Activated naive CD8-positive, alpha-beta T cell treated with anti-CD3 and anti-CD28 coated beads, Interleukin-2, amount 50 U/mL, for 24 hours (primary cell): Measurements from ENCODE around the gene RHBDD3.

ENCODE experiments used
- ATAC-seq: fragments of 150-1000 bp; cut with Tn5 transposase; one replicate; pipeline ENCODE4 v1.10.0; 2021
- DNase-seq: peaks from one replicate; pipeline ENCODE4 v3.0.0; 2021
- H3K27ac Mint-ChIP-seq: one replicate; pipeline ENCODE4 v1.8.0; 2021; ENCODE audit warnings: mild to moderate bottlenecking, mixed read lengths
- H3K27me3 Mint-ChIP-seq: one replicate; pipeline ENCODE4 v1.8.0; 2021; ENCODE audit warnings: mixed read lengths
- H3K36me3 Mint-ChIP-seq: one replicate; pipeline ENCODE4 v1.8.0; 2021; ENCODE audit warnings: low read depth, mixed read lengths
- H3K4me1 Mint-ChIP-seq: one replicate; pipeline ENCODE4 v1.8.0; 2021; ENCODE audit warnings: mixed read lengths
- H3K4me3 Mint-ChIP-seq: one replicate; pipeline ENCODE4 v1.8.0; 2021; ENCODE audit warnings: mild to moderate bottlenecking, moderate library complexity, mixed read lengths
- H3K9me3 Mint-ChIP-seq: one replicate; pipeline ENCODE4 v1.8.0; 2021; ENCODE audit warnings: mixed read lengths

RHBDD3 gene

DNA sequence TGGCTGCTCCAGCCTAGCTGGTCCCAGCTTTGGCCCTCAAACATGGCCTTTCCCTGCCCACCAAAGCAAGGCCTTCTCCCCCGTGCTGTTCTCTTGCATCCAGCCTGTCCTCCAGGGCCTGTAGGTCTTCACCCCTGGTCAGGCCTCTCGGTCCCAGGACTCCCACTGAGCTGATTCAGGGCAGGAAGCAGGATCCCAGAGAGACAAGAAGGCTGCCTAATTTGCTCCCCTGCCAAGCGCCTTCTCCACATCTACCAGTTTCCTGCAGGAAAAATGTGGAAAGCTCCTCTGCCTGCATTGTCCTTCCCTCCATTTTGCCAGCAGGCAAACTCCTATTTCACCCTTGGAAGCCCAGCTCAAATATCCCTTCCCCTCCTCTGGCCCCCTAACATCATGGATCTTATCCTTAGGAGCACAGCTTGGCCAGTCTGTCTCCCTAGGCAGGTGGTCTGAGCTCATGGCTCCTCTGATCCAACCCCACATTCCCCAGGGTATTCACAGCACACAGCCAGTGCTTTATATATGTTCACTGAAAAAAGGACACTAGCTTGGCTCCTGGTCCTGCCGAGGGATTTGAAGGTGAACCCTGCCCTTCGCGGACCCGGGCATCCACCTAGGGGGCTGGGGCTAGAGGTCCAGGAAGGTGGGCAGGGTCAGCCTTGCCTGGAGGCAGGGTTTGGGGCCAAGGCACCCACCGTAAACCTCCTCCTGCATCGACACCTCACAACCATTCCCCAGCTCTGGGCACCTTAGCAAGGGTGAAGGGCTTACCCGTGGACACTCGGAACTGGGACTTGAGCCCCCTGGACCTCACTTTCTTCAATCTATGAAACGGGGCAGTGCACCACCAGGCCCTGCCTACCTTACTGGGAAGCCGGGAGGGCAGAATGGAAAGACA, 968 bp downstream of the RHBDD3 start:
- no peak for ATAC-seq
- Mint-ChIP-seq H3K36me3 (peaks cover 46% of the 10 kb centered on the region), H3K27ac (peak overlapping the region; percentile 100)

DNA sequence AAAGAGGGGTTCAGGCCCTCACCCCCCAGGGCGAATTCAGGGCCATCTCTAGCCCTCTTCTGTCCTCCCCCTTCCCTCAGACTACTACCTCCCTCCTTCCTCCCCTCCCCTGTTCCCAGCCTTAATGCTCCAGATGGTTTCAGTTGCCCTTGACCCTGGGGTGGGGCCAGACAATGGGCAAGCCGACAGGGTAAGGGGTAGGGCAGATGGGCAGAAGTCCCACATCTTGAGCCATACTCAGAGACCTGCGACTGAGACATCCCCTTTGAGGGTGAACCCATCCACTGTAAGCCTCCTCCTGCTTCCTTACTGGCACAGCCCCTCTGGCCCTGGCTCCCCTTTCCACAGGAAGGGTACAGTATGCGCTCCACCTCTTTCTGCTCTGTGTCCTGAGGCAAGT, 1.9 kb downstream of the RHBDD3 start:
- H3K4me3 Mint-ChIP-seq: peak overlapping the region; percentile 100
- H3K4me1 Mint-ChIP-seq: peaks cover 29% of the 10 kb centered on the region
- H3K27me3 Mint-ChIP-seq: peaks cover 3% of the 10 kb centered on the region
- no peaks in the 10 kb centered on the region for H3K9me3 Mint-ChIP-seq
- no peak for DNase-seq
- peak overlapping the region; percentile 100 for H3K27ac Mint-ChIP-seq
- H3K36me3 Mint-ChIP-seq: peaks cover 38% of the 10 kb centered on the region
- no peak for ATAC-seq

More for the DNA sequence above, 968 bp downstream of the RHBDD3 start:
- Mint-ChIP-seq H3K4me3 (peak overlapping the region; percentile 100), H3K4me1 (peaks cover 38% of the 10 kb centered on the region), H3K9me3 (no peaks in the 10 kb centered on the region), H3K27me3 (peaks cover 3% of the 10 kb centered on the region)
- DNase-seq: peak; percentile 17

DNA sequence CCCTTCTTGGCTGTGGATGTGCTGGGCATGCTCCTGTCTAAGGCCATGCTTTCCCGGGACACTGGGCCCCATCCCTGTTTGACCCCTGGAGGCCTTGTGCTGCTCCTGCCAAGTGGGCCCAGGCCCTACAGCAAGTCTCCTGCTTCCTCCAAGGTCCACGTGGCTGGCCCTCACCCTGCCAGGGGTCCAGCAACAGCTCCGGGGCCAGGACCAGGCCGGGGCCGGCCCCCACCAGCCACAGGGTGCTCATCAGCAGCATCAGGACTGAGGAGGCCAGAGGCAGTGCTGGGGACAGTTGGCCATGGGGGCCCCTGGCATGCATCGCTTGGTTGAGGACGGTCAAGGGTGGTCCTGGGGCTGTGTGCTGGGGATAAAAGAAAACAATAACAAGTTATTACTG, 2.5 kb downstream of the RHBDD3 start:
- Mint-ChIP-seq H3K4me3 (no peak overlapping the region), H3K9me3 (no peaks in the 10 kb centered on the region), H3K36me3 (peaks cover 32% of the 10 kb centered on the region), H3K4me1 (peaks cover 23% of the 10 kb centered on the region), H3K27ac (no peak overlapping the region), H3K27me3 (peaks cover 3% of the 10 kb centered on the region)
- ATAC-seq (no peak), DNase-seq (no peak)

DNA sequence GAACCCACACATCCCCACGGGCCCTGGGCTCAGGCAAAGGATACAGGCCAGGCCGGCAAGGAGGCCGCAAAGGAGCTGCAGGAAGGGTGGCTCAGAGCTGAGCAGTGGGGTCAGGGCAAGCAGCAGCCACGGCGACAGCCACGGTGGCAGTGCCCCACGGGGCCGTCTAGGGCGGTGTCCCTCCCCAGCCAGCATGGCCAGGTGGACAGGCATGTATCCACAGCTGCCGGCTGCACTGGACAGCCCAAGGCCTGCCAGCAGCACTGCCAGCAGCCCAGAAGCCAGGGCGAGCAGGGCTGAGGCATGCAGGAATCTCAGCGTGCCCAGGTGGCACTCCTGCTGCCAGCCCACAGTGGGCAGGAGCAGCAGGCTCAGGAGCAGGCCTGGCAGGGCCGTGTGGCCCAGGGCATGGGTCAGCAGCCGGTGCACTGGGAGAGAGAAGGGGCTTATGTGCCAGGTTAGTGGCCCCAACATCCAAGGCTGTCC, 3.9 kb downstream of the RHBDD3 start:
- H3K27ac Mint-ChIP-seq: no peak overlapping the region
- DNase-seq: no peak
- H3K4me1 Mint-ChIP-seq: peaks cover 14% of the 10 kb centered on the region
- ATAC-seq: no peak
- H3K4me3 Mint-ChIP-seq: no peak overlapping the region
- no peaks in the 10 kb centered on the region for H3K9me3 Mint-ChIP-seq
- peaks cover 17% of the 10 kb centered on the region for H3K36me3 Mint-ChIP-seq
- H3K27me3 Mint-ChIP-seq: peaks cover 3% of the 10 kb centered on the region

DNA sequence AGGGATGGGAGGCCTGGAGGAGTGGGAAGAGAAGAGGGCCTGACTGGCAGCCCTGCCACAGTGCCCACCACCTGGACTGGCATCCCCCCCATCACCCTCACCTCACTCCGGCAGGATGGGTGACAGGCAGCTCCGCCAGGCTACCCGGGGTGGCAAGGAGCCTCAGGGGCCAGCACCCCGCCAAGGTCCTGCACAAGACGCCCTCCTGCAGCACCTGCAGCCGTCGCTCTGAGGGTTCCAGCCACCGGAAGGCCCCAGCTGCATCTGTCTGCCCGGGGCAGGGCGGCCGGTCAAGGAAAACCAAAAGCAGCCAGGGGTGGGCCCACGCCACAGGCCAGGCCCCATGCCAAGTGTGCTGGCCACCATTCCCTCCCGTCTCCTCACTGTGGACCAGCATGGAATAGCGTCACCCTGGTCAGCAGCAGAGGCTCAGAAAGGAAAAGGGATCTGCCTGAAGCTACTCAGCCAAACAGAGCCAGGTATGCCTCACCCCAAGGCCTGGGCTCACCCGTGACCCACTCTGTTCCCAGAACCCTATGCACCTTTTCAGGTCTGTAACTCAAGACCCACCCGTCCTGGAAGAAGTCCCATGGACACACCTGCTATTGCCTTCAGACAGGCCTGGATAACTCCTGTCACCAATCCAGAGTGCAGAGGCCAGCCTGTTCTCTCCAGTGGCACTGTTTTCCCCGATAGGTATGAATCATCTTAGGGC, 7.0 kb downstream of the RHBDD3 start:
- DNase-seq (no peak), ATAC-seq (no peak)
- Mint-ChIP-seq H3K4me1 (no peaks in the 10 kb centered on the region), H3K9me3 (no peaks in the 10 kb centered on the region), H3K27ac (no peak overlapping the region), H3K4me3 (no peak overlapping the region), H3K36me3 (no peaks in the 10 kb centered on the region), H3K27me3 (no peaks in the 10 kb centered on the region)

DNA sequence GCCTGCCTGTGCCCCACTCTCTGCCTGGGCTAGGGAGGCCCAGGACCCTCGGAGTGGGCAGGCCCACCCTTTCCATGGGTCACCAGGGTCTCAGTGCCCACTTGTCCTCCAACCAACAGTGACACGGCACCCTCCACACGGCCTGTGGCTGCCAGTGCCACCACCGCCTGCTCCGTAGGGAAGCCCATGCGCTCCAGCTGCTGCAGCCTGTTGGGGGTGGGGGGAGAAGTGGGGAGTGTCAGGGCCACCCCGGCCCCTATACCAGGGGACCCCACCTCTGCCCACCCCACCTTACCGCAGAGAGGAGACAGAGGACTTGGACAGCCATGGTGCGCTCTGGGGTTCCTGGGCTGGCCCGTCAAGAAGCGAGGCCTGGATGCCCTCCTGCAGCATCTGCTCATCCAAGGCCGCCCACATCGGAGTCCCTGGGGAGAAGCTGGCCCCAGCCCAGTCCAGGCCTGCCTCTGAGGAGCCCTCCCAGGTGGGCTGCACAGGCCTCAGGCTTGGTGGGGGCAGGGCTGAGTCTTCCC, 7.7 kb downstream of the RHBDD3 start:
- ATAC-seq (no peak), DNase-seq (no peak)
- Mint-ChIP-seq H3K36me3 (no peaks in the 10 kb centered on the region), H3K27me3 (no peaks in the 10 kb centered on the region), H3K27ac (no peak overlapping the region), H3K4me3 (no peak overlapping the region), H3K9me3 (no peaks in the 10 kb centered on the region), H3K4me1 (no peaks in the 10 kb centered on the region)

DNA sequence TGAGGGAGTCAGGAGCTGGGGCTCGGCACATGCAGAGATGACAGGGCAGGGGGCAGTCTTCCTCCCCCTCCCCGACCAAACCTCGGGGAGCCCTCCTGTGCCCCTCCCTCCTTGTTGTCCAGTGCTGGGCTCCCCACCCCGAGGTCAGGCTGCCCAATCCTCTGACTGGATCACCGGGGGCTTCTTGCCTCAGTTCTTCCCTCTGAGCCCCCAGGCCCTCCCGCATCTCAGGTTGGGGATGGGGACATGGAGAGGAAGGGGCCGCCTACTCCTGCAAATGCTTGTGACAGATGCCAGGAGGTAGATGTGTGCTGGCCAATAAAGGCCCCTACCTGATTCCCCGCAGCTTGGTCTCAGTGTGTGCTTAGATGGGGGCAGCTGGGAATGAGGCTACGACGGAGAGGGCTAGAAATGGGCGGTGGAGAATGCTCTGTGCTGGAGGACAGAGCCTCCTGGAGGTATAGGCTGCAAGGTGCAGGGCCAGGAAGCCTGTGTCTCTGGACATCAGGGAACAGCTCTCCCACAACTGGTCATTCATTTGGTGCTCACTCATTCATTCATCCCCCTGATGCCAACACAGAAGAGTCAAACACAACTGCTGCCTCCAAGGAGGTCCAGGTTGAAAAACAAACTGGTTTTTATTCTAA, 8.4 kb downstream of the RHBDD3 start:
- Mint-ChIP-seq H3K27me3 (no peaks in the 10 kb centered on the region), H3K27ac (no peak overlapping the region)

DNA sequence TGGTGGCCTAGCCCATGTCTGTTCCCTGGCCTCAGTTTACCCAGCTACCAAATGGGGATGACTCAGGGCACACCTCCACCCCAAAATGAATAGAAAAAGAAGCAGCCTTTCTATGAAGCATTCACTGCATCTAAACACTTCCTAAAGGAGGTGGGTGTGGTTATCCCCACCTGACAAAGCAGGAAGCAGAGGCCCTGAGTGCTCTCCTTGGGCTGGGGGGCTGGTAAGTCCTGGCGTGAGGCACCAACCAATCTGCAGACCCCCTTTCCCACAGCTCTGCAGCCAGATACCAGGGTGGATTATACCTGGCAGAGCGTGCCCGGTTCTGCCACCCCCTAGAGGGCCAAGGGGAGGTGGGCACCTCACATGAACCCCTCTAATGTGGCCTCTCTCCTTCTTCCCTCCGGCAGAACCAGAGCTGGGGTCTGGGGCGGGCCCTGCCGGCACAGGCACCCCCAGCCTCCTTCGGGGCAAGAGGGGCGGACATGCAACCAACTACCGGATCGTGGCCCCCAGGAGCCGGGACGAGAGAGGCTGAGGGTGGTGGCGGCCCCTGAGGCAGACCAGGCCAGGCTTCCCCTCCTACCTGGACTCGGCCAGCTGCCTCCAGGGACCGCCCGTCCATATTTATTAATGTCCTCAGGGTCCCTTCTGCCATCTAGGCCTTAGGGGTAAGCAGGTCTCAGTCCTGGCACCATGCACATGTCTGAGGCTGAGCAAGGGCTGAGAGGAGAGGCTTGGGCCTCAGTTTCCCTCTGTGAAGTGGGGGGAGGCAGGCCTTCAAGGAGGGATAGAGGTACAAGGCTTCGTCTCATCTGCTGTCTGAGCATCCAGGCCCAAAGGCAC, 9.2 kb downstream of the RHBDD3 start:
- peaks cover under 1% of the 10 kb centered on the region for H3K27me3 Mint-ChIP-seq
- DNase-seq: no peak
- no peak overlapping the region for H3K4me3 Mint-ChIP-seq
- H3K9me3 Mint-ChIP-seq: no peaks in the 10 kb centered on the region
- H3K36me3 Mint-ChIP-seq: no peaks in the 10 kb centered on the region
- H3K27ac Mint-ChIP-seq: no peak overlapping the region
- ATAC-seq: no peak
- H3K4me1 Mint-ChIP-seq: no peaks in the 10 kb centered on the region

More for the DNA sequence above, 8.4 kb downstream of the RHBDD3 start:
- no peak overlapping the region for H3K4me3 Mint-ChIP-seq
- DNase-seq (no peak), ATAC-seq (no peak)
- H3K9me3 Mint-ChIP-seq: no peaks in the 10 kb centered on the region
- no peaks in the 10 kb centered on the region for H3K4me1 Mint-ChIP-seq
- H3K36me3 Mint-ChIP-seq: no peaks in the 10 kb centered on the region

DNA sequence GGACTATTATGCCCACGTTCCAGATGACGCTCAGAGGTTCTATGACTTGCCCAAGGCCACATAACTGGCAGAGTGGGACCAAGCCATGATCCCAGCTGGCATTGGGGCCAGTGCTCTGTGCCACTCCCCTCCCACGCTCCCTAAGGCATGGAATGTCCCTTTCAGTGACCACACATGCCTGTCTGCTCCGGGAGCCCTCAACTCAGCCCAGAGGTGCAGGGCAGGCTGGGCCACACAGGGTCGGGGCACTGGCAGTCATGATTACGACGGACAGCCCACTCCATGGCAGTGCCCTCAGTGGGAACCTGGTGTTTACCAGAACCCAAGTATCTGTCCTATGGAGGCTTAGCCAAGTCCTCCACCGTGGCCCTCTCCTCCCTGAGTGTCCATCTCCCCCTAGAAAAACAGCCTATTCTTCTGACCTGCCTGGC, 10.0 kb downstream of the RHBDD3 start:
- ATAC-seq (no peak), DNase-seq (no peak)
- Mint-ChIP-seq H3K4me3 (no peak overlapping the region), H3K27ac (no peak overlapping the region), H3K27me3 (peaks cover 2% of the 10 kb centered on the region), H3K36me3 (no peaks in the 10 kb centered on the region), H3K4me1 (no peaks in the 10 kb centered on the region), H3K9me3 (no peaks in the 10 kb centered on the region)

DNA sequence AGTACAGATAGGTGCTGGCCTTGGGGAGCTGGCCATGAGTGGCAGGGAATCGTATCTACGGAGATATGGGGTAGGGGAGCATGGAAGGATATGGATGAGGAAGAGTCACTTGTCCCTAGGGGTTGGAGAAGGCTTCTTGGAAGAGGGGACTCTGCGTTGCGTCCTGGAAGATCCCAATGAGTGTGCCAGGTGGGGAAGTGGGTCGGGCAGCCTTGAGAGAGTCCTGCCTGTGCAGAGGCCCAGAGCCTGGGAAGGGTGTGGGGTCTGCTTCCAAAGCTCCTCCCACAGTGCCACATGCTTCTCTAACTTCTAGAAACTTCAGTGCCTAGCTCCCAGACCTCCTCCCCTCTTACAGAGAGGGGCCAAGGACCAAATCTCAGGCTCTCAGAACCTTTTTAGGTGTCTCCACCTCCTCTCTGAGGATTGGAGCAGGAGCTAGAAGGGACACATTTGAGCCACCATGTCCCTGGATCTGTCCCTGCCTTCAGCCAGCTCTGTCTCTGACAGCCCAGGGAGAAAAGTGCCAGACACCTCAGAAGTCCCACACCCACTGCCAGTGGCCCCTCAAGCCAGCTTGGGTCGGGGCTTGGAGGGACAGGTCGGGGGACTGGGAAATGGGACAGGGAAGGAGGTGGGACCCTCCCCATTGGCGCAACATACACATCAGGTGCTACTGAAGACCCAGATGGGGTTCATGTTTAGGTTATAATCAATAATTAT, 11.0 kb downstream of the RHBDD3 start:
- peaks cover 2% of the 10 kb centered on the region for H3K27me3 Mint-ChIP-seq
- H3K27ac Mint-ChIP-seq: no peak overlapping the region
- H3K4me3 Mint-ChIP-seq: no peak overlapping the region
- H3K36me3 Mint-ChIP-seq: no peaks in the 10 kb centered on the region
- no peaks in the 10 kb centered on the region for H3K4me1 Mint-ChIP-seq
- DNase-seq: no peak
- H3K9me3 Mint-ChIP-seq: no peaks in the 10 kb centered on the region
- ATAC-seq: no peak

DNA sequence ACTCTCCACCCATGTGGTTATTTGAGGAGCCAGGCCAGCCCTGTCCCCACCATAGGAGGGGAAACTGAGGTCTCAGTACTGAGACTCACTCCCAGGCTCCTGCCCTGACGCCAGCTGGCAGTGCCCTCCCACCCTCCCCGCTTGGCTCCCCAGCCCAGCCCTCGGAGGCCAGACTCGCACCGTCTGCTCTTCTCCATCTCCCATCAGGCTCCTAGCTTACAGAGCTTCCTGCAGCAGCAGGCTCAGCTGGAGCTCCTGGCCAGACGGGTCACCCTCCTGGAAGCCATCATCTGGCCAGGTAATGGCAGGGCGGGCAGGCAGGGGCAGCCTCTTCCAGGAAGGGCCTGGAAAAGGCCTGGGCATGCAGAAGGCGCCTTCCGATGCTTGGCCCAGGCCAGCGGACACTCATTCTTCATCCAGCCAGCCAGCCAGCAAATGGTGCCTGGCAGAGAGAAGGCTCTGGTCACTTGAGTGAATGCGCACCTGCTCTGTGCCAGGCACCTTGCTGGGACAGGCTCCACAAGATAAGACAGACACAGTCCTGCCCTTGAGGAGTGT, 12.6 kb downstream of the RHBDD3 start:
- H3K4me3 Mint-ChIP-seq: no peak overlapping the region
- H3K27ac Mint-ChIP-seq: no peak overlapping the region

DNA sequence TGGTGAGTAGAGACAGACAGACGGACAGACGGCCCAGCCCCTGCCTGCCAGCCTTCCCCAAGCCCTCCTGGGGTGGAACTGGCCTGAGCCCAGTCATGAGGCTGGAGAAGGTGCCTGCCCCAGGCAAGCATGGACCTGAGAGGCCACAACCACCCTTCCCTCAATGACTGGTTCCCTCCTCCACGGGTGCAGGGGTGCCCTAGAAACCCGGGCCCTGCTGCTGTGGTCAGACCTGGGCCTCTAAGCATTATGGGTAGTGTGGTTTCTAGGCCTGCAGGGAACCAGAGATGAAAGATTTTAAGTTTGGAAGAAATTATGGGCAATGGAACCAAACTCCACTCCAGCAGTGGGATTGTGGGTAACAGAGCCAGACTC, 13.5 kb downstream of the RHBDD3 start:
- H3K27me3 Mint-ChIP-seq: peaks cover 2% of the 10 kb centered on the region
- H3K4me1 Mint-ChIP-seq: no peaks in the 10 kb centered on the region
- no peak overlapping the region for H3K4me3 Mint-ChIP-seq
- no peaks in the 10 kb centered on the region for H3K9me3 Mint-ChIP-seq
- H3K36me3 Mint-ChIP-seq: no peaks in the 10 kb centered on the region
- DNase-seq (no peak), ATAC-seq (peak; percentile 33)
- no peak overlapping the region for H3K27ac Mint-ChIP-seq

More for the DNA sequence above, 12.6 kb downstream of the RHBDD3 start:
- H3K4me1 Mint-ChIP-seq: no peaks in the 10 kb centered on the region
- DNase-seq (no peak), ATAC-seq (no peak)
- H3K36me3 Mint-ChIP-seq: no peaks in the 10 kb centered on the region
- no peaks in the 10 kb centered on the region for H3K9me3 Mint-ChIP-seq
- peaks cover 2% of the 10 kb centered on the region for H3K27me3 Mint-ChIP-seq
